ENCODE data around the gene DAZAP1. TPM values are rescaled to one million over a fixed set of nuclear protein-coding genes. Genes with fewer than 3 reads are reported as not detected.
A peak's percentile ranks its signal among the peaks of the same experiment; 100 is the strongest.

Gene DAZAP1
- total RNA-seq, 2 donors from 2014 or later: 34.9 to 76.9 TPM

DNA sequence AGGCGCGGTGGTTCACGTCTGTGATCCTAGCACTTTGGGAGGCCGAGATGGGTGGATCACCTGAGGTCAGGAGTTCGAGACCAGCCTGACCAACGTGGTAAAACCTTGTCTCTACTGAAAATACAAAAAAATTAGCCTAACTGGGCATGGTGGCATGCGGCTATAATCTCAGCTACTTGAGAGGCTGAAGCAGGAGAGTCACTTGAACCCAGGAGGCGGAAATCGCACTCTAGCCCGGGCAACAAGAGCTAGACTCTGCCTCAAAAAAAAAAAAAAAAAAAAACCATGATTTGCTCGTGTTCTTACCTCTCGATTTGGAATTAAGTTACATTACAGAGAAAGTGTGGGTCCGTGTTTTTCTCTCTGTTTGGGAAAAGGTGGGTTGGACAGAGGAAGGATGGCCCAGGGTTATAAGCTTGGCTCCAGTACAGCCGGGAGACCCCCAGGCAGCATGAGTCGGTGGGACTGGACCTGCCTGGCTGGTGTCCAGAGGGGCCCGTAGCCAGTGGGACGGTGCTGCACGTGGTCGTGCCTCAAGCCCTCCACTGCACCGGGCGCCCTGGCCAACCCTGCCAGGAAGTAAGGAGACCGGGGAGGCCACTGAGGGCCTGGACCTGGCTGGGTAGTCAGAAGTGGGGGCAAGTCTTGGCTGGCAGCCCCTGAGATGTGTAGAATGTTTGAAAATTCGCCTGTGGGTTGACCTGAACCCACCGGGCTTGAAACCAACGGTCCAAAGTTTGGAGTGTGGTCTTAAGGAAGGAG lies 34.5 kb downstream of the DAZAP1 start:
- ATAC-seq (ENCODE audit: insufficient number of reproducible peaks, low FRiP score, low read depth) (no peak), DNase-seq (ENCODE audit: low spot score) (no peak)
- TF ChIP-seq, protein P1, sequence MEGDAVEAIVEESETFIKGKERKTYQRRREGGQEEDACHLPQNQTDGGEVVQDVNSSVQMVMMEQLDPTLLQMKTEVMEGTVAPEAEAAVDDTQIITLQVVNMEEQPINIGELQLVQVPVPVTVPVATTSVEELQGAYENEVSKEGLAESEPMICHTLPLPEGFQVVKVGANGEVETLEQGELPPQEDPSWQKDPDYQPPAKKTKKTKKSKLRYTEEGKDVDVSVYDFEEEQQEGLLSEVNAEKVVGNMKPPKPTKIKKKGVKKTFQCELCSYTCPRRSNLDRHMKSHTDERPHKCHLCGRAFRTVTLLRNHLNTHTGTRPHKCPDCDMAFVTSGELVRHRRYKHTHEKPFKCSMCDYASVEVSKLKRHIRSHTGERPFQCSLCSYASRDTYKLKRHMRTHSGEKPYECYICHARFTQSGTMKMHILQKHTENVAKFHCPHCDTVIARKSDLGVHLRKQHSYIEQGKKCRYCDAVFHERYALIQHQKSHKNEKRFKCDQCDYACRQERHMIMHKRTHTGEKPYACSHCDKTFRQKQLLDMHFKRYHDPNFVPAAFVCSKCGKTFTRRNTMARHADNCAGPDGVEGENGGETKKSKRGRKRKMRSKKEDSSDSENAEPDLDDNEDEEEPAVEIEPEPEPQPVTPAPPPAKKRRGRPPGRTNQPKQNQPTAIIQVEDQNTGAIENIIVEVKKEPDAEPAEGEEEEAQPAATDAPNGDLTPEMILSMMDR (IDR thresholded peaks at IDR 0.05): no peak
- H3K4me3 ChIP-seq: no peak overlapping the region
- no peaks in the 10 kb centered on the region for H3K27me3 ChIP-seq (replicated peaks; ENCODE audit: insufficient read depth)
- H3K4me1 ChIP-seq (ENCODE audit: control insufficient read depth in 1 of 2, low read depth in 2 of 2): peaks cover 22 to 43% of the 10 kb centered on the region in 2 donors
- peaks cover 28% of the 10 kb centered on the region for H3K36me3 ChIP-seq
- no peak overlapping the region for H3K27ac ChIP-seq
- H3K9me3 ChIP-seq: no peaks in the 10 kb centered on the region

DNA sequence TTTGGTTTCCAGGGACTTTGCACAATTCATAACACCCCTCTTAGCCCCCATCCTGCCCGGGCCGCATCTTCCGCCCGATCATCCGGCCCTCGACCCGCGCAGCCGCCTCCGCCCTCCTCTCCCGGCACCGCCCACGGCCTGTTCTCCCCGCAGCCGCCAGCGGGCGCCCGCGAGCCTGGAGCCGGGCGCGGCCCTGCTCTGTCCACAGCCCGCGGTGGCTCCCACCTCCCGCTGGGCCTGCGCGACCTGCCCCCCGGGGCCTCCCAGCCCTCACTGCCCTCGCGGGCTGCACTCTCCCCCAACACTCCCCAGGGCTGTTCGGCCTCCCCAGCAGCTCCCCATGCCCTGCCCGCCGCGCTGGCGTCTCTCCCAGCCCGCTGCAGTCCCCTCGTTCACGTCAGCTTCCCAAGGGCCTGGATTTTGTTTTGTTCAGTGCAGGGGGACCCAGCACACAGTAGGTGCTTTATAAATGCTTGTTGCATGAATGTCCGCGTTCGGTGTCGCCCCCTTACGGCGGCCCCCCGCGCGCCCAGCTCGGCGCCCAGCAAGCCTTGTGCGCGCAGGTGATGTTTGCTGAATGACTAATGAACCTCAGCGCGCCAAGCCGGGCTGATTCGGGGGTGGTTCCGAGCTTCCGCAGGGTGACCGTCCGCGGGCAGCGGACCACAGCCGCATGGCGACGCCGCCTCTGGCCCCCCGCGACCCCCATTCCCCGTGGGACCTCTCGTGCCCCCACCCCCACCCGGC lies 38.0 kb downstream of the DAZAP1 start:
- Histone ChIP-seq H3K4me1 (ENCODE audit: control insufficient read depth in 1 of 2, low read depth in 2 of 2) (peaks cover 10 to 25% of the 10 kb centered on the region in 2 donors), H3K36me3 (peaks cover 23% of the 10 kb centered on the region), H3K27ac (no peak overlapping the region), H3K9me3 (no peaks in the 10 kb centered on the region), H3K27me3 (replicated peaks; ENCODE audit: insufficient read depth) (peaks cover 9% of the 10 kb centered on the region), H3K4me3 (peak overlapping the region; percentile 68)
- TF ChIP-seq, protein P1 (IDR thresholded peaks at IDR 0.05): peak; percentile 87
- DNase-seq (ENCODE audit: low spot score): no peak
- peak; percentile 49 for ATAC-seq (ENCODE audit: insufficient number of reproducible peaks, low FRiP score, low read depth)

DNA sequence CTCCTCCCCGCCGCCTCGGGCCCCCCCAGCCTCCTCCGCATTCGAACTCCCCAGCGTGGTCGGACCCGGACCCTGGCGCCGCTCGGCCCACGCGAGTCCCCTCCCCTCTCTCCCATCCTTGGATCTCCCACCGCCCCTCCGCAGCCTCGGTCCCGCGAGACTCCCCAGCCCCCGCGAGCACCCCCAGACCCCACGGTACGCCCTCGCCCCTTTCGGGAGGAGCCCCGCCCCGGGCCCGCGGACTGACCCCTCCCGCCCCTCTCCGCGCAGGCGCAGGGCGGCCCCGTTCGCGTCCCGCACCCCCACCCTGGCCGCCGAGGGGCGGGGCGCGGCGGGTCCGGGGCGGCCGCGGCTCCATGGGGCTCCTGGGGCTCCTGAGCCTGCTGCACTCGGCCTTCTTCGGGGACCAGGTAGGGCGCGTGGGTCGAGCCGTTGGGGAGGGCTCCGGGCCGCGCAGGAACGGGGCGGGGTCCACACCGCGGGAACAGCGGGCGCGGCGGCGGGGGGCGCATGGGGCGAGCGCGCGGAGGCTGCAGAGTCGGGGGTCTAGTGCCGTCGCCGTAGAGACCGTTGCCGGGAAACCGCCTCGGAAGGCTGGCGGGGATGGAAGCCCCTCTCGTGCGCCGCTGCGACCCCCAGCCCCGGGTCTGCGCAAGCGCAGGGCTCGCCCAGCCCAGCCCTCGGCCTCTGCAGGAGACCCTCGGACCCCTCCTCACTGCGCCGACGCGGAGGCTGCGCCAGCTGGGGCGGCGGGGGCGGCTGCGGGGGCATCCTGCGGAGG lies 38.7 kb downstream of the DAZAP1 start:
- TF ChIP-seq, protein P1 (IDR thresholded peaks at IDR 0.05): no peak
- no peak for DNase-seq (ENCODE audit: low spot score)
- H3K9me3 ChIP-seq: no peaks in the 10 kb centered on the region
- H3K27me3 ChIP-seq (replicated peaks; ENCODE audit: insufficient read depth): peaks cover 17% of the 10 kb centered on the region
- no peak for ATAC-seq (ENCODE audit: insufficient number of reproducible peaks, low FRiP score, low read depth)
- H3K27ac ChIP-seq: peak overlapping the region in 1 of 2 donors; percentile 22
- peaks cover 15% of the 10 kb centered on the region for H3K36me3 ChIP-seq
- H3K4me1 ChIP-seq (ENCODE audit: control insufficient read depth in 1 of 2, low read depth in 2 of 2): peaks cover 10 to 23% of the 10 kb centered on the region in 2 donors
- peak overlapping the region; percentile 68 for H3K4me3 ChIP-seq

DNA sequence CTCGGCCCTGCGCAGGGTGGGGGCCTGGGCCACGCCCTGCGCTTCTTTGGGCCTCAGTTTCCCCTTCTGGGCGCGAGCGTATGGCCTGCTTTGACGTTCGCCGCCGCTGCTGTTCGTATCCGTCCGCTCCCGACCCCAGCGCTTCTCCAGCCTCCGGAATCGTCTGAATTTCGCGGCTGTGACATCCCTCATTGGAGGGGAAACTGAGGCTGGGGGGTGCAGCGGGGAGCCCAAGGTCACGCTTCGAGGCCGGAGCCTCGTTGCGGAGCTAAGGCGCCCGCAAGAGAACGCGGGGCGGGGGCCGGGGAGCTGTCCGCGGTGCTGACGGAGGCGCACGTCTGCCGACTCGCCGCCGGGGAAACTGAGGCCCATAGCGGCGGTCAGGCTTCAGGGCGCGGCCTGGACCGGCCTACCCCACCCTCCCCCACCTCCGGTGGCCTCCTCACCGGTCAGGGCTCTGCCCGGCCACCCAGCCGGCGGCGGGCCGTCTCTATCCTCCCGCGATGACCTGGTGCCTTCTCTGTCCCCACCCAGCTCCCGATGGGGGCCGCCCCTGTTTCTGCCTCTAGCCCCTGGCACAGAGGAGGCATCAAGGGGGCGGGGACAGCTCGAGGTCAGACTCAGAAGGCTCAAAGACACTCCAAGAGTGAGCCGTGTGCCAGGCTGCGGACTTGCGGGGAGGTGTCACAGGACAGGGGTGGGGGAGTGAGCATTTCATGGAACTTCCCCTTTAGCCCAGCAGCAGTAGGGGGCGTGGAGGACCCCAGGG lies 39.5 kb downstream of the DAZAP1 start:
- Histone ChIP-seq H3K27ac (peak overlapping the region in 1 of 2 donors; percentile 22), H3K4me3 (no peak overlapping the region), H3K9me3 (no peaks in the 10 kb centered on the region), H3K27me3 (replicated peaks; ENCODE audit: insufficient read depth) (peaks cover 17% of the 10 kb centered on the region), H3K4me1 (ENCODE audit: control insufficient read depth in 1 of 2, low read depth in 2 of 2) (peaks cover 10 to 23% of the 10 kb centered on the region in 2 donors), H3K36me3 (peaks cover 8% of the 10 kb centered on the region)
- no peak for DNase-seq (ENCODE audit: low spot score)
- TF ChIP-seq, protein P1 (IDR thresholded peaks at IDR 0.05): no peak
- no peak for ATAC-seq (ENCODE audit: insufficient number of reproducible peaks, low FRiP score, low read depth)

Data from thoracic aorta (tissue), 2 donors.